ENCODE measurements around the gene AZU1. TPM values are rescaled to one million over a fixed set of nuclear protein-coding genes. Genes with fewer than 3 reads are reported as not detected.
"Not testable (repeated sequence)": the region's sequence is repeated elsewhere in the genome, so short reads cannot be mapped to it uniquely, and the experiment has no call there.

Gene AZU1
- total RNA-seq, 2 donors from 2014 or later, result 0.26 TPM; not detected in 1

- ATAC-seq (no peak), DNase-seq (no peak)
- Histone ChIP-seq H3K9me3 (no peaks in the 10 kb centered on the region), H3K27me3 (no peaks in the 10 kb centered on the region), H3K27ac (no peak overlapping the region), H3K36me3 (replicated peaks in 1 of 2; ENCODE audit: insufficient read depth in 1 of 2, low read depth in 2 of 2) (peaks cover 9 to 15% of the 10 kb centered on the region in 2 donors), H3K4me3 (no peak overlapping the region), H3K4me1 (no peaks in the 10 kb centered on the region)
- intact Hi-C loops (cut with DNase I), result no loop called here
- 90 to 99% methylated on average over 2 to 10 of the region's 47 CpGs for WGBS, 2 donors
- TF ChIP-seq CTCF (IDR thresholded peaks at IDR 0.05) (no peak), POLR2A (IDR thresholded peaks at IDR 0.05) (no peak)
Measured at GRCh38 chr19:815079-815774, 12.4 kb upstream of the AZU1 start.

GRCh38 chr19:815775-816499, 11.7 kb upstream of the AZU1 start:
- ATAC-seq, result no peak
- TF ChIP-seq POLR2A (IDR thresholded peaks at IDR 0.05), result no peak
- no peak for TF ChIP-seq CTCF (IDR thresholded peaks at IDR 0.05)
- no peaks in the 10 kb centered on the region for H3K27me3 ChIP-seq
- no peak overlapping the region for H3K4me3 ChIP-seq
- no peak overlapping the region for H3K27ac ChIP-seq
- intact Hi-C loops (cut with DNase I), result no loop called here
- H3K9me3 ChIP-seq, result no peaks in the 10 kb centered on the region
- H3K36me3 ChIP-seq (replicated peaks in 1 of 2; ENCODE audit: insufficient read depth in 1 of 2, low read depth in 2 of 2), result peaks cover 1 to 8% of the 10 kb centered on the region in 2 donors
- DNase-seq, result no peak
- H3K4me1 ChIP-seq, result no peaks in the 10 kb centered on the region
- 91 to 92% methylated on average over 11 to 13 of the region's 13 CpGs for WGBS, 2 donors

GRCh38 chr19:816500-816857, 11.2 kb upstream of the AZU1 start:
- peaks cover 0 to 3% of the 10 kb centered on the region in 2 donors for H3K27me3 ChIP-seq
- H3K9me3 ChIP-seq, result no peaks in the 10 kb centered on the region
- H3K36me3 ChIP-seq (replicated peaks in 1 of 2; ENCODE audit: insufficient read depth in 1 of 2, low read depth in 2 of 2), result peaks cover 0 to 3% of the 10 kb centered on the region in 2 donors
- H3K4me1 ChIP-seq, result peaks cover 4% of the 10 kb centered on the region
- ATAC-seq (no peak), DNase-seq (no peak)
- TF ChIP-seq CTCF (IDR thresholded peaks at IDR 0.05), result no peak
- no peak for TF ChIP-seq POLR2A (IDR thresholded peaks at IDR 0.05)
- no peak overlapping the region for H3K27ac ChIP-seq
- H3K4me3 ChIP-seq, result no peak overlapping the region
- intact Hi-C loops (cut with DNase I), result no loop called here
- WGBS, 2 donors, result 89 to 91% methylated on average over 2 of the region's 2 CpGs

- 93 to 96% methylated on average over 5 of the region's 5 CpGs for WGBS, 2 donors
- intact Hi-C loops (cut with DNase I); DNase-seq; H3K4me3 ChIP-seq; ATAC-seq; H3K36me3 ChIP-seq (replicated peaks in 1 of 2; ENCODE audit: insufficient read depth in 1 of 2, low read depth in 2 of 2); H3K27ac ChIP-seq; H3K9me3 ChIP-seq: not testable (repeated sequence)
- peaks cover 13% of the 10 kb centered on the region for H3K4me1 ChIP-seq
- peaks cover 0 to 10% of the 10 kb centered on the region in 2 donors for H3K27me3 ChIP-seq
Measured at GRCh38 chr19:820212-820611, 7.4 kb upstream of the AZU1 start.

- H3K4me3 ChIP-seq, result no peak overlapping the region
- no peaks in the 10 kb centered on the region for H3K9me3 ChIP-seq
- intact Hi-C loops (cut with DNase I), result no loop called here
- H3K36me3 ChIP-seq (replicated peaks in 1 of 2; ENCODE audit: insufficient read depth in 1 of 2, low read depth in 2 of 2), result no peaks in the 10 kb centered on the region
- 1% methylated on average over 29 of the region's 64 CpGs; no CpG with 5 or more reads in 1 of the 2 donors for WGBS, 2 donors
- TF ChIP-seq CTCF (IDR thresholded peaks at IDR 0.05) (no peak), POLR2A (IDR thresholded peaks at IDR 0.05) (no peak)
- no peak for ATAC-seq
- H3K4me1 ChIP-seq, result peaks cover 13% of the 10 kb centered on the region
- H3K27me3 ChIP-seq, result peaks cover 0 to 10% of the 10 kb centered on the region in 2 donors
- DNase-seq, result no peak
- H3K27ac ChIP-seq, result no peak overlapping the region
Measured at GRCh38 chr19:821231-821824, 6.3 kb upstream of the AZU1 start.

All from body of pancreas (tissue), 4 donors.